Activated CD8-positive, alpha-beta memory T cell treated with anti-CD3 and anti-CD28 coated beads, Interleukin-2, amount 50 U/mL, for 24 hours (primary cell): Measurements from ENCODE around the gene FMO1.
"Not testable (repeated sequence)": the region's sequence is repeated elsewhere in the genome, so short reads cannot be mapped to it uniquely, and the experiment has no call there.

Experiments used
- DNase-seq: peaks from one replicate; pipeline ENCODE4 v3.0.0-alpha.2; 2020; ENCODE audit errors: extremely low read depth

FMO1 gene

DNA sequence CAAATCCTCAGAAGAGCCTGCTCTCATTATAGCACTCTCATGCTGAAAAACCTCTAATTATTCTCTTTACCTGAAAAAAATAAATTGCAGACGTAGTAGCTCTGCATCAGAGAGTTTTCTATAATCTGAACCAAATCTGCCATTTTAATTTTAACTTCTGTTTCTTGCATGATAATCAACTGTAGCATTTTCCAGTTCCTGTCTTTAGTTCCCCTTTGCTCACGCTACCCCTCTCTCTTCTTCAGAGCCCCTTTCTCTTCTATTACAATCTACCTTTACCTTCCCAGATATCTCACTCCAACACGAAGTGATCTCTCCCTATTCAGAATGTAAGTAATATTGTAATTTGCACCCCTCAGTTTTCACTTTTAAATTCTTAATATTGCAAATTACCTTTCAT is 31.4 kb downstream of the FMO1 start:
- no peak for DNase-seq

DNA sequence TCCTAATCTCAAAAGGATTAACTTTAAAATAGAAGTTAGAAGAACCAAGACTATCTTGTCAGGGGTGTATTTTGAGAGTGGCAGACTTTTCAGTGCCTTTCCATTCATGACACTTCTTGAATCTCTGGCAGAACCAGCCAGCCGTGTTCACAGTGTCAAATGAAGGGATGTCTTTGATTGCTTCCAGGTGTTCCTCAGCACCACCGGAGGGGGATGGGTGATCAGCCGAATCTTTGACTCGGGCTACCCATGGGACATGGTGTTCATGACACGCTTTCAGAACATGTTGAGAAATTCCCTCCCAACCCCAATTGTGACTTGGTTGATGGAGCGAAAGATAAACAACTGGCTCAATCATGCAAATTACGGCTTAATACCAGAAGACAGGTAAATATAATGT is 32.3 kb downstream of the FMO1 start:
- no peak for DNase-seq

GRCh38 chr1:171286032-171286705 is 37.9 kb downstream of the FMO1 start:
- DNase-seq = no peak

DNA sequence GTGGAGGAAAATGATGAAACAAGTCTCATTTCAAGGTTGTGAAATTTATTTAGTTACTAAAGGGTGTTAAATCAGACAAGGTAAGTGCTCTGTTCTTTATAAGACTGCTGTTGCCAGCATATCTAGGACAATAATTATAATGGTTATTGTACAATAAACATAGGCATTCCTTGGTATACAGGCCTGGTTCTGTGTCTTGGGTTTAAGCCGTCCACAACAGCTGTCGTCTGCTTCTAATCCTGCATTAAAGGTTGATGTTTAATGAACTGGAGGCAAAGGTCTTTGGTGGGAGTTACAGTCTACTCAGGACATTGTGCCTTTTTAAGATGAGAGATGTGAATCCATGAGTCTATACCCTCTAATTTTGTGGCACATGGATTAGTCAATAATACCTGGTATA is 42.3 kb downstream of the FMO1 start:
- no peak for DNase-seq

GRCh38 chr1:171292799-171293198 is 44.5 kb downstream of the FMO1 start:
- DNase-seq = no peak

DNA sequence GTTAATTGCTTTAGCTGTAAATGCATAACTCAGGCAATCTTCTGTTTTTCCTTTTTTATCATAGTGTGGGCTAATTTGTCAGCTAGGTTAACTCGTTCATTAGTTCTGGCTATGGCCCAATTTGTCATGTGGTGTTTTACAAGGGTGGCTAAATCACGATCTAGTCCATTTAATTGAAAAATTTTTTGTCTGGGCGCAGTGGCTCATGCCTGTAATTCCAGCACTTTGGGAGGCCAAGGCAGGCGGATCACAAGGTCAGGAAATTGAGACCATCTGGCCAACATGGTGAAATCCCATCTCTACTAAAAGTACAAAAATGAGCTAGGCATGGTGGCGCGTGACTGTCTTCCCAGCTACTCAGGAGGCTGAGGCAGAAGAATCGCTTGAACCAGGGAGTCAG is 47.1 kb downstream of the FMO1 start:
- DNase-seq = not testable (repeated sequence)

GRCh38 chr1:171295821-171296220 is 47.5 kb downstream of the FMO1 start:
- no peak for DNase-seq

DNA sequence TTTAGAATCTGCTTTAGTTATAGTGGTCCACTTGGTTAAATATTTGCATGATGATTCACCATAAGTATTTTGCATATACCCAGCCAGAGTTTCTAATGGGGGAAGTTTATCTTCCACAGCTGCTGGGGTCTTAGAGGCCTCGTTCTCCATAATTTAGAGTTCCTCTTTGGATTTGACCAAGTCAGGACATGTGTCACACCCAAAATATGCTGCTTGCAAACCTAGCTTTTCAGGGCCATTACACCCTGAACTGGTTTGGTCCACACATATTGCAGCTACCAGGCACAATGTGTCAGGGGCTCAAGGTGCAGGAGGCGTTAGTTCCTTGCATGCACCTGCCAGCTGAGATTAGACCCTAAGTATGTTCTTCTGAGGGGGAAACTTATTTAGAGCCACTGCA is 48.6 kb downstream of the FMO1 start:
- DNase-seq = no peak

DNA sequence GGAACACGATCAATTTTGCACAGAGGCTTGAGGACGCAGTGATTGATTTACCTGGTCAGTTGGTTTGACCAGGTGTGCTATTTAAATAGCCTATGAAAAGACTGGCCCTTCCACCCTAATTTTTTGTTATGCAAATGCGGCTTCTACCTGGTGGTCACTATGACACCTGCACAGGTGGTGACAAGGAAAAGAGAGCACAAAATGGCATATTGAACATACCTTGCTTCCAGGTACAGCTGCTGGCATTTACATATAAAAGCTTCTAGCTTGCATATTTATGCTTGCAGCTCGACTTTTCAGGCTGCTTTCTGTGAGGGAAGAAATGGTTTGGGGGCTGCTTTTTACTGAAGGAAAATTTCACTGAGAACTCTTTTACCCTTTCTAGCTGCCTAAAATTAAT is 50.4 kb downstream of the FMO1 start:
- DNase-seq = no peak

DNA sequence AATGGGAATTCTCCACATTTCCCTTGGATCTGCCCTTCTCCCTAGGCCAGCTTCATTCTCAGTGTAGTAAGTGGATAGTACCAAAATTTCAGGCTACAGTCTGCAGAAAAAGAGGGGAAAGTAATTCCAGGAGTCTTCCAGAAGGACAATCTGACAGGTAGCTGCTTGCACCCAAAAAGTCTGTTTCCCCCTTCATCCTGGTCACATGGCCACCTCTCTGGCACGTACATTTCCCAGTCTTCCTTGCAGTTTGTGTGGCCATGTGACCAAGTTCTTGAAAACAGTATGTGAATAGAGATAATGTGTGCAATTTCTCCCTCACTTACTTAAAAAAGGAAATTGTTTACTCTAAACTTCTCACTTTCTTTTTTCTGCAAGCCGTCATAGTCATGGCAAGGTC is 51.0 kb downstream of the FMO1 start:
- DNase-seq = no peak

- DNase-seq = no peak
Measured at GRCh38 chr1:171300401-171300800, 52.1 kb downstream of the FMO1 start.

DNA sequence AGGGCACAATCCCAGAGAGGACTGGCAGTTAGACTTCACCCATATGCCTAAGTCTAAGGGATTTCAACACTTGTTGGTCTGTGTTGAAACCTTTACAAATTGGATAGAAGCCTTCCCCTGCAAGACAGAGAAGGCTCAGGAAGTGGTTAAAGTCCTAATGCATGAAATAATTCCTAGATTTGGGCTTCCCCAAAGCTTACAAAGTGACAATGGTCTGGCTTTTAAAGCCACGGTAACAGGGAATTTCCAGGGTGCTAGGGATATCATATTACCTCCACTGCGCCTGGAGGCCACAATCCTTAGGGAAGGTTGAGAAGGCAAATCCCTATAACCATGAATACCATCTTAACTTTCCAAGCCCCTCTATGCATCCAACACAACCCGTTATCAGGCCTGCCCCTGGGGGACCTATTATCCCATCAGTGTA is 62.4 kb downstream of the FMO1 start:
- DNase-seq = no peak

- DNase-seq = no peak
Measured at GRCh38 chr1:171311771-171312558, 63.7 kb downstream of the FMO1 start.

DNA sequence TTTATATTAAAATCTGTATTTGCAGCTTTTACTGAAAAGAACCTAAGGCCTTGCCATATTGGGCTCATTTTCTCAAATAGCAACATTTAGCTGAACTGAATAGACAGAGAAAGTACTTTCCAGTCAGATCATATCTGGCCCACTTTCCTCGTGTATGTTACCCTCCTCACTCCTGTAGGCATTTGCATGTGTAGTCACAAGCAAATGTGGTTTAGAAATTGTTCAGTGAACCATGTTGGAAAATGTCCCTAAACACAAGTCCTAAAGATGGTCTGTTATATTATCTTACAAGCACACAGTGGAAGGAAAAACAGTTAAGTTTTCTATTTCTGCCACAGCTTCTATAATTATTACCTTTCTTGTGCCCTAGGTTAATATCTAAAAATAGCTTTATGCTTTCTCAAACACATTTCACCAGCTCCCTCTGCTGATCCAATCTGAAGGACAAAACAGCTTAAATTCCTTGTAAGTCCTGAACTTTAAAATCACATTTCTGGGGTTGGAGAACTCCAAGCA is 65.1 kb downstream of the FMO1 start:
- no peak for DNase-seq

- peak; percentile 64 for DNase-seq
Measured at GRCh38 chr1:171313835-171314320, 65.6 kb downstream of the FMO1 start, which contains the start of gene FMO4. Gene FMO4 (plus strand): TSS chr1:171314183. CDS start chr1:171319826, 5,643 bp downstream.

DNA sequence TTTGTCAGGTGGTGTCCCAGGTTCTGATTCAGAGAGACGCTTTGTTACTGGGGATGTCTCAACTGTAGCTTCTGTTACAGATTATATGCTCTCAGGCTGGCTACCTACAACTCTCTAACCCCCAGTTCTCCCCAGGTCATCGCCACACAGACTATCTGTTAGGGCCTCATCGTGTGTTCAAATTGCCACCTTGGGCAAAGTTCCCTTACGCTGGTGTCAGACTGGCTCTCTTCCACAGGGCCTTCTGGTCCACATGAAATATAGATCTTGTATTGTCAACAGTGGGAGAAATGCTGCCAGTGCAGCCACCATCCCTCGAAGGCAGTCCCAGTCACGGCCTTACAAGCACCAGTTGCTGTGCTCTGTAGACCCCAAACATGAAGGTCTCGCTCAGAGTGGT is 81.0 kb downstream of the FMO1 start:
- no peak for DNase-seq

- DNase-seq = no peak
Measured at GRCh38 chr1:171334024-171334640, 85.8 kb downstream of the FMO1 start.
